ENCODE data around the gene TUBA4A.
"Not testable (repeated sequence)": the region's sequence is repeated elsewhere in the genome, so short reads cannot be mapped to it uniquely, and the experiment has no call there.

TUBA4A gene

GRCh38 chr2:219253753-219254589 is at the start of gene TUBA4A:
Gene TUBA4A (minus strand): TSS chr2:219253918. CDS start chr2:219253858, 60 bp downstream.
- peak; percentile 81 to 90 (median 87) for DNase-seq

- no peak for DNase-seq
Measured at GRCh38 chr2:219302412-219302968, 48.8 kb upstream of the TUBA4A start.

- no peak for DNase-seq
Measured at GRCh38 chr2:219300022-219300421, 46.3 kb upstream of the TUBA4A start.

GRCh38 chr2:219299372-219299760 is 45.6 kb upstream of the TUBA4A start:
- no peak for DNase-seq

GRCh38 chr2:219298759-219299371 is 45.1 kb upstream of the TUBA4A start:
- peak; percentile 70 to 90 (median 78) for DNase-seq

- DNase-seq = no peak
Measured at GRCh38 chr2:219297766-219298456, 44.2 kb upstream of the TUBA4A start.

GRCh38 chr2:219296631-219297391 is 43.1 kb upstream of the TUBA4A start:
- no peak for DNase-seq

GRCh38 chr2:219296142-219296541 is 42.4 kb upstream of the TUBA4A start:
- DNase-seq = no peak

- DNase-seq = peak; percentile 73 to 83 (median 82)
Measured at GRCh38 chr2:219294356-219295351, 40.9 kb upstream of the TUBA4A start.

- DNase-seq = no peak
Measured at GRCh38 chr2:219293736-219294231, 40.1 kb upstream of the TUBA4A start.

- DNase-seq = no peak
Measured at GRCh38 chr2:219292616-219293015, 38.9 kb upstream of the TUBA4A start.

- DNase-seq = no peak
Measured at GRCh38 chr2:219291910-219292490, 38.3 kb upstream of the TUBA4A start.

- no peak for DNase-seq
Measured at GRCh38 chr2:219291394-219291793, 37.7 kb upstream of the TUBA4A start.

GRCh38 chr2:219290381-219291171 is 36.9 kb upstream of the TUBA4A start:
- DNase-seq = no peak

- no peak for DNase-seq
Measured at GRCh38 chr2:219289537-219290361, 36.0 kb upstream of the TUBA4A start.

- DNase-seq = no peak
Measured at GRCh38 chr2:219289195-219289536, 35.4 kb upstream of the TUBA4A start.

- DNase-seq = no peak
Measured at GRCh38 chr2:219287580-219288265, 34.0 kb upstream of the TUBA4A start.

GRCh38 chr2:219287116-219287440 is 33.4 kb upstream of the TUBA4A start:
- not testable (repeated sequence) for DNase-seq

Measured in activated CD4-positive, CD25-positive, alpha-beta regulatory T cell (primary cell).